PC-9 (cell line): Measurements from ENCODE around the gene KATNAL1.

Source experiments
- EZH2 ChIP-seq: fragments of 200-600 bp; sonication (generic); IDR thresholded peaks from 2 replicates; pipeline ENCODE4 v1.8.0; 2017; ENCODE audit warnings: antibody characterized with exemption, low read depth
- TF ChIP-seq, protein P1 (sequence below): fragments of 200-600 bp; sonication (generic); conservative IDR thresholded peaks from 2 replicates; pipeline ENCODE4 v1.6.1; 2017; ENCODE audit warnings: mixed run types, antibody characterized with exemption, mild to moderate bottlenecking, moderate library complexity

DNA sequence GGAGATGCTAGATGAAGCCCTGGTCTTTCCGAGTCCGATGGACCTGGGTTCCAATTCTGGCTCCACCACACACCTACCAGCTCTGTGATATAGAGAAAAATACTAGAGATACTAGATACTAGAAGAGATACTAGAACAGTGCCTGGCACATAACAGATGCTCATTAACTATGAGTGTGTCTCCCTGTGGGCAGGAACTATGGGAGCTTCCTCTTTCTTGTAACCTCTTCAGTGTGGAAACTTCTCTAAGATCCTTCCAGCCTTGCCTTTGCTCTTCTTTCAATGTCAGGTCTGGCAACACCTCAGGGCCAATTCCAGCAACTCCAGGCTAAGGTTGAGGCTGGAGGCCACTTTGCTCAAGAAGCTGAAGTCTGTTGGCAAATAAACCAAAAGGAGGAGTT, 143.9 kb downstream of the KATNAL1 start:
- TF ChIP-seq, protein P1, sequence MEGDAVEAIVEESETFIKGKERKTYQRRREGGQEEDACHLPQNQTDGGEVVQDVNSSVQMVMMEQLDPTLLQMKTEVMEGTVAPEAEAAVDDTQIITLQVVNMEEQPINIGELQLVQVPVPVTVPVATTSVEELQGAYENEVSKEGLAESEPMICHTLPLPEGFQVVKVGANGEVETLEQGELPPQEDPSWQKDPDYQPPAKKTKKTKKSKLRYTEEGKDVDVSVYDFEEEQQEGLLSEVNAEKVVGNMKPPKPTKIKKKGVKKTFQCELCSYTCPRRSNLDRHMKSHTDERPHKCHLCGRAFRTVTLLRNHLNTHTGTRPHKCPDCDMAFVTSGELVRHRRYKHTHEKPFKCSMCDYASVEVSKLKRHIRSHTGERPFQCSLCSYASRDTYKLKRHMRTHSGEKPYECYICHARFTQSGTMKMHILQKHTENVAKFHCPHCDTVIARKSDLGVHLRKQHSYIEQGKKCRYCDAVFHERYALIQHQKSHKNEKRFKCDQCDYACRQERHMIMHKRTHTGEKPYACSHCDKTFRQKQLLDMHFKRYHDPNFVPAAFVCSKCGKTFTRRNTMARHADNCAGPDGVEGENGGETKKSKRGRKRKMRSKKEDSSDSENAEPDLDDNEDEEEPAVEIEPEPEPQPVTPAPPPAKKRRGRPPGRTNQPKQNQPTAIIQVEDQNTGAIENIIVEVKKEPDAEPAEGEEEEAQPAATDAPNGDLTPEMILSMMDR, result no peak
- no peak for TF ChIP-seq EZH2
